CD4-positive, alpha-beta T cell (primary cell): ENCODE results near the gene PHACTR4. TPM values are rescaled to one million over a fixed set of nuclear protein-coding genes. Genes with fewer than 3 reads are reported as not detected.
"Not testable (repeated sequence)": the region's sequence is repeated elsewhere in the genome, so short reads cannot be mapped to it uniquely, and the experiment has no call there.

Experiments
- ATAC-seq: fragments of 200-7000 bp; cut with Tn5 transposase; one replicate; pipeline ENCODE4 v1.10.0; 2022; ENCODE audit warnings: mild to moderate bottlenecking; ENCODE audit not compliant: poor library complexity
- CTCF ChIA-PET: fragments of 350-600 bp; sonication (Branson Sonifier 250); formaldehyde crosslinking; loops from one replicate; lab custom pipeline; 2021; ENCODE audit warnings: antibody characterized with exemption, inconsistent platforms; lab: Charles Lee
- POLR2A ChIA-PET: fragments of 350-600 bp; sonication (Branson Sonifier 250); formaldehyde crosslinking; loops from one replicate; lab custom pipeline; 2021; ENCODE audit warnings: antibody characterized with exemption, inconsistent platforms; lab: Charles Lee
- DNase-seq, 14 experiments: peaks; one replicate each; pipeline ENCODE4 v3.0.0-alpha.2; 2013 to 2020; ENCODE audit warnings: mixed read lengths in 2 of 14
- H3K27ac ChIP-seq, 2 donors: one replicate each; pipeline versions ENCODE4 v1.5.1 to v1.7.0; 2013; ENCODE audit warnings: low read length in 2 of 2, low read depth in 1 of 2, mild to moderate bottlenecking in 1 of 2
- H3K27me3 ChIP-seq, 2 experiments: 1 replicate in 1 of 2; 2 replicates in 1 of 2; pipeline versions ENCODE4 v1.6.1 to v1.7.0; 2013; ENCODE audit warnings: low read length in 2 of 2, control low read depth in 1 of 2, mild to moderate bottlenecking in 1 of 2, moderate library complexity in 1 of 2; ENCODE audit not compliant: insufficient read depth in 2 of 2, control insufficient read depth in 1 of 2
- H3K36me3 ChIP-seq: one replicate; pipeline ENCODE4 v1.6.1; 2013; ENCODE audit warnings: low read length, control low read depth; ENCODE audit not compliant: insufficient read depth
- H3K4me1 ChIP-seq: one replicate; pipeline ENCODE4 v1.6.1; 2013; ENCODE audit warnings: low read length, control low read depth; ENCODE audit not compliant: insufficient read depth
- H3K4me3 ChIP-seq: one replicate; pipeline ENCODE4 v1.5.1; 2013; ENCODE audit warnings: mild to moderate bottlenecking, low read length, moderate library complexity
- H3K9me3 ChIP-seq, 2 experiments: 1 replicate in 1 of 2; 2 replicates in 1 of 2; pipeline versions ENCODE4 v1.6.1 to v1.7.0; 2013; ENCODE audit warnings: low read length in 2 of 2, mild to moderate bottlenecking in 2 of 2, control low read depth in 1 of 2, moderate library complexity in 1 of 2; ENCODE audit not compliant: control insufficient read depth in 1 of 2, insufficient read depth in 1 of 2
- H3K27ac Mint-ChIP-seq: one replicate; pipeline ENCODE4 v1.8.0; 2020; ENCODE audit warnings: mixed read lengths
- H3K27me3 Mint-ChIP-seq: one replicate; pipeline ENCODE4 v1.8.0; 2021; ENCODE audit warnings: mixed read lengths
- H3K36me3 Mint-ChIP-seq: one replicate; pipeline ENCODE4 v1.8.0; 2021; ENCODE audit warnings: low read depth, mixed read lengths
- H3K4me1 Mint-ChIP-seq: one replicate; pipeline ENCODE4 v1.8.0; 2021; ENCODE audit warnings: low read depth, mixed read lengths
- H3K4me3 Mint-ChIP-seq: one replicate; pipeline ENCODE4 v1.8.0; 2020; ENCODE audit warnings: mild to moderate bottlenecking, mixed read lengths
- H3K9me3 Mint-ChIP-seq: one replicate; pipeline ENCODE4 v1.8.0; 2020; ENCODE audit warnings: mixed read lengths
- intact Hi-C, 2 experiments: fragments of 100-400 bp; cut with DNase I in 1 of 2; cut with micrococcal nuclease in 1 of 2; formaldehyde crosslinking; loops; one replicate each; pipeline versions ENCODE4 v1.15.1 to v1.9.0; 2023 to 2025; cut with DNase I, micrococcal nuclease
- total RNA-seq, 174 experiments: library from RNA in 2 of 174; stranded (reverse) in 2 of 174; gene quantifications; one replicate each; pipeline ENCODE4 v1.2.3 and lab custom pipeline; 2021 to 2026
- TF ChIP-seq, protein P1 (sequence below): fragments of 200-600 bp; IDR thresholded peaks from one replicate; pipeline ENCODE4 v1.8.0; 2022; ENCODE audit warnings: antibody characterized with exemption, mild to moderate bottlenecking

The PHACTR4 gene
- total RNA-seq, 2 experiments from 2014 or later = 26.0 to 26.3 TPM

GRCh38 chr1:28343405-28343804, 26.1 kb upstream of the PHACTR4 start:
- POLR2A ChIA-PET = interaction anchor here (0.6 kb wide), 1 partner anchor 97 kb away, joined by 3 read pairs; no protein-coding TSS in a partner anchor
- Mint-ChIP-seq H3K27me3 (no peaks in the 10 kb centered on the region), H3K4me1 (no peaks in the 10 kb centered on the region), H3K4me3 (no peak overlapping the region), H3K9me3 (no peaks in the 10 kb centered on the region), H3K36me3 (no peaks in the 10 kb centered on the region), H3K27ac (no peak overlapping the region)
- TF ChIP-seq, protein P1, sequence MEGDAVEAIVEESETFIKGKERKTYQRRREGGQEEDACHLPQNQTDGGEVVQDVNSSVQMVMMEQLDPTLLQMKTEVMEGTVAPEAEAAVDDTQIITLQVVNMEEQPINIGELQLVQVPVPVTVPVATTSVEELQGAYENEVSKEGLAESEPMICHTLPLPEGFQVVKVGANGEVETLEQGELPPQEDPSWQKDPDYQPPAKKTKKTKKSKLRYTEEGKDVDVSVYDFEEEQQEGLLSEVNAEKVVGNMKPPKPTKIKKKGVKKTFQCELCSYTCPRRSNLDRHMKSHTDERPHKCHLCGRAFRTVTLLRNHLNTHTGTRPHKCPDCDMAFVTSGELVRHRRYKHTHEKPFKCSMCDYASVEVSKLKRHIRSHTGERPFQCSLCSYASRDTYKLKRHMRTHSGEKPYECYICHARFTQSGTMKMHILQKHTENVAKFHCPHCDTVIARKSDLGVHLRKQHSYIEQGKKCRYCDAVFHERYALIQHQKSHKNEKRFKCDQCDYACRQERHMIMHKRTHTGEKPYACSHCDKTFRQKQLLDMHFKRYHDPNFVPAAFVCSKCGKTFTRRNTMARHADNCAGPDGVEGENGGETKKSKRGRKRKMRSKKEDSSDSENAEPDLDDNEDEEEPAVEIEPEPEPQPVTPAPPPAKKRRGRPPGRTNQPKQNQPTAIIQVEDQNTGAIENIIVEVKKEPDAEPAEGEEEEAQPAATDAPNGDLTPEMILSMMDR = no peak
- H3K36me3 ChIP-seq = no peaks in the 10 kb centered on the region
- no peaks in the 10 kb centered on the region for H3K9me3 ChIP-seq
- CTCF ChIA-PET = interaction anchor here (1.3 kb wide), 1 partner anchor 18 kb away, joined by 4 read pairs; no protein-coding TSS in a partner anchor
- no peaks in the 10 kb centered on the region for H3K4me1 ChIP-seq
- H3K27ac ChIP-seq = no peak overlapping the region
- intact Hi-C loops = no loop called here
- no peak overlapping the region for H3K4me3 ChIP-seq
- H3K27me3 ChIP-seq = no peaks in the 10 kb centered on the region
- ATAC-seq = no peak
- DNase-seq = no peak

GRCh38 chr1:28353248-28353810, 16.2 kb upstream of the PHACTR4 start:
- CTCF ChIA-PET = interaction anchor here (0.6 to 2.7 kb wide), 3 partner anchors 105 to 652 kb away, joined by 4 to 6 read pairs (median 5); partner anchors contain the start of gene FAM76A
- H3K4me3 ChIP-seq, H3K36me3 ChIP-seq, H3K4me3 Mint-ChIP-seq, H3K9me3 Mint-ChIP-seq, H3K27ac ChIP-seq, H3K36me3 Mint-ChIP-seq, H3K4me1 ChIP-seq, H3K27me3 Mint-ChIP-seq, POLR2A ChIA-PET, H3K27ac Mint-ChIP-seq, DNase-seq, H3K27me3 ChIP-seq, H3K4me1 Mint-ChIP-seq, ATAC-seq, intact Hi-C loops, H3K9me3 ChIP-seq: not testable (repeated sequence)

DNA sequence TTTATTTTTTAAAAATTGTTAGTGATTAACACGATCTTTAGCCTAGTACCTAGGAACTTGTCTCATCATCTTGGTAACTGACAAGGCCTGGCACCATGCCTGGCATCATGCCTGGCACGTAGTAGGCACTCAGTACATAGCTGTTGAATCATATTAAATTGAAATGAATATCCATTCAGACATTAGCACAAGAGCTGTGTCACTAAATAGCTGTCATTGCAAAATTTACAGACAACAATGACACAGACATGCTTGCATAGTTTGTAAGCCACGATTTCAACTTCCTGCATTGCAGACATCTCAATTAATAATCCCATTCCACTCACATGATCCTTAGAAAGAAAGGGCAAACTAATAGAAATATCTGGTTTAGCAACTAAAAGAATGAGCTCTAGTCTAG, 15.4 kb upstream of the PHACTR4 start:
- Histone ChIP-seq H3K27ac (no peak overlapping the region), H3K4me3 (no peak overlapping the region), H3K36me3 (no peaks in the 10 kb centered on the region), H3K9me3 (no peaks in the 10 kb centered on the region), H3K27me3 (no peaks in the 10 kb centered on the region), H3K4me1 (no peaks in the 10 kb centered on the region)
- Mint-ChIP-seq H3K9me3 (no peaks in the 10 kb centered on the region), H3K4me3 (no peak overlapping the region), H3K27ac (no peak overlapping the region), H3K27me3 (no peaks in the 10 kb centered on the region), H3K4me1 (no peaks in the 10 kb centered on the region), H3K36me3 (no peaks in the 10 kb centered on the region)
- CTCF ChIA-PET = interaction anchor here (1.2 to 2.7 kb wide), 2 partner anchors 106 to 629 kb away, joined by 4 to 6 read pairs; partner anchors contain the start of gene FAM76A
- POLR2A ChIA-PET = interaction anchor here (1.7 kb wide), 1 partner anchor 106 kb away, joined by 3 read pairs; no protein-coding TSS in a partner anchor
- TF ChIP-seq, protein P1 = no peak
- intact Hi-C loops = no loop called here
- ATAC-seq (no peak), DNase-seq (no peak)
